VCaP (cell line): ENCODE results near the gene IRF1.

Source experiments
- H3K27ac ChIP-seq: fragments of 450-650 bp; 2 replicates; pipeline ENCODE4 v1.5.1; 2017
- CTCF ChIP-seq: fragments of 450-650 bp; conservative IDR thresholded peaks from 2 replicates; pipeline ENCODE4 v1.5.1; 2017; ENCODE audit warnings: mild to moderate bottlenecking, moderate library complexity

Gene IRF1

DNA sequence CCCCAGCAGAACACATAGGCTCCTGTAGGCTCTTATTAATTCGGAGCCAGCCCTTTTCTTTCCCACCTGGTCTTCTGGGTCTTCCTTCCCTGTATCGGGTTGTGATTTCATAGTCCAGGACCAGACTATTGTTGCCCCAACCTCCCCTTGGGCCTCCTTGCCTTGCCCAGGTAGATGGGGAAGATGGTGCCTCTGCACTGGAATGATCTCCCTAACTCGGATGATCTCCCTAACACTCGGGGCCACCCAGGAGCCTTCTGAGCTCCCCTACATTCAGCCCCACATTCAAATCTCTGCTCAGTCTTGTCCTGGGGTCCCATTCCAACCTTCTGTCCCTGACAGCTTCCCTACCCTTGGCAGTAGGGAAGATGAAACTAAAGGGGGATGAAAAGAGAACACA lies 2.7 kb upstream of the IRF1 start:
- H3K27ac ChIP-seq = no peak overlapping the region
- no peak for TF ChIP-seq CTCF

- TF ChIP-seq CTCF = no peak
- no peak overlapping the region for H3K27ac ChIP-seq
These were observed 2.0 kb upstream of the IRF1 start for GRCh38 chr5:132492386-132493125.

DNA sequence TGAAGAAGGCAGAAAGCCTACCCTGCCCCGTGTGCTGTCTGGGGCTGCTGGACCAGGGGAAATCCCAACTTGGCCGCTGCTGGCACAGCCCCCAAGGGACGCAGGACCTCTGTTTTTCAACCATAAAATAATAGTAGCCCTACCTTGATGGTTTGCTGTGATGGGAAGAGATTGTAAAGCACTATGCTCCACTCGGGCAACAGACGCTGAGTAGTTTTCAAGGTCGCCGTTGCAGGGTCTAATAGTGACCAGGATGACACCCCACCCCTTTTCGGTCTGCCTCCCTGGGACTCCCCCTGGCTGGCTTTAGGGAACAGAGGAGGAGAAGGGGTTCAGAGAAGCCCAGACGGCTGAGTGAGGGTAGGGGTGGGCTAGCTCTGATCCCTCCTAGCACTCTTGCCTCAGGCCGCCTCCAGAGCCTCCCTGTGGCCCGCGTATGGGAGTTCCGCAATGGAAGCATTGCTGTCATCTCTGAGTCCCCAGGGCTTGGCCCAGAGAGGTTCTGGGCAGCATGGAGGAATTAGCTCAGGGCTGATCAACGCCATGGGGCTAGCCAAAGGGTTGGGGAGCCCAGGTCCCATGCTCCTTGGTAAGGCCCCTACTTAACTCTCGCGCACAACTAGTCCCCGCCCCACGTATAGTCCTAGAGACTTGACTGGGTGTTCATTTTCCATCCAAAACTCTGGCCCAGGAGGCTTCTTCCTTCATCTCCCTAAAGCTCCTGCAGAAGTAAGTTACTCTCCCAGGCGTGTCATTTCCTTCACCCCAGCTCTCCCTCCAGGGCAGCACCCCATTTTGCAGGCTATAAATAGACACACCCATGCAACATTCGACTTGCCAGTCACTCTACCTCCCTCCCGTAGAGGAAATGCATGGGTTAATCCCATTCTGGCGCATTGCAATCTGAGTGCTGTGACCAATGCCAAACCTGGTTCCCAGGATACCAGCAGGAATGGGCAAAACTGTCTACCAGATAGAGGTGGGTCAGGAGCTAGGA lies 1.1 kb upstream of the IRF1 start:
- no peak for TF ChIP-seq CTCF
- peak overlapping the region; percentile 87 for H3K27ac ChIP-seq

GRCh38 chr5:132489871-132490483 lies 596 bp downstream of the IRF1 start:
- TF ChIP-seq CTCF = peak; percentile 30; the same call in 1 of the 2 replicates
- peak overlapping the region; percentile 87 for H3K27ac ChIP-seq

GRCh38 chr5:132489051-132489770 lies 1.4 kb downstream of the IRF1 start:
- no peak for TF ChIP-seq CTCF
- peak overlapping the region; percentile 87 for H3K27ac ChIP-seq

DNA sequence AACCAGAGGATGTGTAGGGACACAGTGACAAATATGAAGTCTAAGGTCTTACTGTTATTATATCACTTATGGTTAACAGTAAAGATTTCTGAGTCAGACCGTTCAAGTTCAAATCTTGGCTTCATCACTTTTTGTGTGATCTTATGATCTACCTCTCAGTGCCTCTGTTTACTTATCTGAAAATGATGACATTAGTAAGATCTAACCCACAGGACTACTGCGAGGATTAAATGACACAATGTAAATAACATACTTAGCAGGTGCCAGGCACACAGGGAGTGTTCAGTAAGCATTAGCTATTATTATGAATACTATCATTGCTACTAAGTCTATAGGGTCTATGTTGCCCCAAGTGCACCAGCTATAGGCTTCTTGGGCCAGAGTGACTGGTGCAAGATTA lies 2.0 kb downstream of the IRF1 start:
- no peak for TF ChIP-seq CTCF
- H3K27ac ChIP-seq = no peak overlapping the region
